Stimulated activated naive CD4-positive, alpha-beta T cell treated with Interleukin-2 at 50 U/mL for 16 hours (primary cell): ENCODE results near the gene AXL.
A peak's percentile ranks its signal among the peaks of the same experiment; 100 is the strongest.
"Not testable (repeated sequence)": the region's sequence is repeated elsewhere in the genome, so short reads cannot be mapped to it uniquely, and the experiment has no call there.

Experiments used
- DNase-seq: peaks from one replicate; lab custom pipeline; 2025; lab: John Stamatoyannopoulos, UW

The AXL gene

GRCh38 chr19:41276231-41276630 is 57.2 kb downstream of the AXL start:
- no peak for DNase-seq

GRCh38 chr19:41278478-41278877 is 59.5 kb downstream of the AXL start:
- no peak for DNase-seq

- DNase-seq: no peak
Measured at GRCh38 chr19:41288673-41289530, 69.9 kb downstream of the AXL start.

GRCh38 chr19:41289814-41290213 is 70.8 kb downstream of the AXL start:
- DNase-seq: not testable (repeated sequence)

- DNase-seq: no peak
Measured at GRCh38 chr19:41294393-41294792, 75.4 kb downstream of the AXL start.

- DNase-seq: no peak
Measured at GRCh38 chr19:41295499-41295898, 76.5 kb downstream of the AXL start.

GRCh38 chr19:41296433-41296871 is 77.4 kb downstream of the AXL start:
- DNase-seq: no peak

GRCh38 chr19:41297628-41298347 is 78.8 kb downstream of the AXL start:
- DNase-seq: no peak

GRCh38 chr19:41298348-41298964 is 79.4 kb downstream of the AXL start:
- DNase-seq: no peak

GRCh38 chr19:41299046-41299754 is 80.2 kb downstream of the AXL start:
- DNase-seq: no peak

GRCh38 chr19:41299755-41300089 is 80.7 kb downstream of the AXL start:
- DNase-seq: peak; percentile 31

GRCh38 chr19:41300555-41300954 is 81.5 kb downstream of the AXL start:
- DNase-seq: no peak

GRCh38 chr19:41302624-41303351 is 83.8 kb downstream of the AXL start:
- DNase-seq: peak; percentile 80

GRCh38 chr19:41303954-41304353 is 84.9 kb downstream of the AXL start:
- DNase-seq: no peak

GRCh38 chr19:41304706-41305483 is 85.9 kb downstream of the AXL start:
- no peak for DNase-seq

- DNase-seq: no peak
Measured at GRCh38 chr19:41305927-41306793, 87.1 kb downstream of the AXL start.

- no peak for DNase-seq
Measured at GRCh38 chr19:41307090-41307875, 88.3 kb downstream of the AXL start.

GRCh38 chr19:41307954-41308449 is 89.0 kb downstream of the AXL start:
- DNase-seq: no peak
